ENCODE measurements around the gene ROGDI. TPM values are rescaled to one million over a fixed set of nuclear protein-coding genes. Genes with fewer than 3 reads are reported as not detected.

The ROGDI gene
- total and polyA plus RNA-seq, 2 of the 13 experiments (the other 11 are each of a cell fraction or from before 2014, with no cell fraction given): 19.2 to 42.1 TPM

GRCh38 chr16:4766875-4767628 is 35.4 kb downstream of the ROGDI start, which contains the start of gene ZNF500:
ZNF500 (minus strand) TSS chr16:4767162; CDS start chr16:4765978, 1,184 bp downstream.
- Histone ChIP-seq H3K9ac (ENCODE audit: insufficient read depth, low read depth, low read length) (peak within 1 kb of the TSS; percentile 92), H3K27me3 (ENCODE audit: control insufficient read depth in 1 of 2, insufficient read depth in 2 of 2, low read length in 2 of 2) (no peaks in the 10 kb centered on the region; a peak in 1 of 5 replicates), H3K36me3 (replicated peaks in 1 of 2; ENCODE audit: control insufficient read depth in 1 of 2, insufficient read depth in 2 of 2, low read length in 2 of 2) (peaks cover 8 to 27% of the 10 kb centered on the region in 2 experiments; a peak in 4 of 5 replicates), H3K9me3 (ENCODE audit: low read length) (no peaks in the 10 kb centered on the region), H3K27ac (ENCODE audit: extremely low read length, insufficient read depth, low read length) (peak within 1 kb of the TSS; percentile 78), H2AFZ (ENCODE audit: low read length) (no peak within 1 kb of the TSS), H4K20me1 (ENCODE audit: insufficient read depth, low read length) (no peaks in the 10 kb centered on the region), H3K4me3 (replicated peaks in 1 of 3; ENCODE audit: insufficient read depth in 1 of 3, low read depth in 2 of 3, low read length in 3 of 3) (peak within 1 kb of the TSS; percentile 91 to 92 (median 91)), H3K79me2 (ENCODE audit: insufficient read depth, low read length) (peaks cover 19% of the 10 kb centered on the region), H3K4me1 (ENCODE audit: insufficient read depth, low read length) (peaks cover 46% of the 10 kb centered on the region), H3K4me2 (ENCODE audit: low read depth, low read length) (peak within 1 kb of the TSS; percentile 99)
- BruUV-seq (replicated peaks): no TSS peak
- in situ Hi-C loops (cut with HindIII; ENCODE audit: extremely low pct_ligation_motif_present, low pct_unique_long_range_greater_than_20kb) (no loop called here), intact Hi-C loops (cut with micrococcal nuclease; ENCODE audit: unreplicated experiment) (loop anchor here (2.0 to 5.0 kb wide), 2 partner anchors 36 to 50 kb away; partner anchors contain the start of gene ROGDI)
- DNase-seq (ENCODE audit: low spot score) (peak; percentile 93), ATAC-seq (peak; percentile 85), FAIRE-seq (peak; percentile 96)
- WGBS (ENCODE audit: low lambda C conversion rate): 1% methylated on average over 30 of the region's 72 CpGs
- CTCF ChIA-PET (ENCODE audit: low intra/inter-chr PET ratio, low total read pairs): no interaction called here
- POLR2A ChIA-PET: interaction anchor here (1.4 to 3.1 kb wide), 5 partner anchors 22 to 103 kb away, joined by 4 to 40 read pairs (median 12); partner anchors contain the start of genes ANKS3, DNAAF8, ROGDI and SEPTIN12
- TF ChIP-seq SNAPC5 (CRISPR knock-in tag; IDR thresholded peaks at IDR 0.05; ENCODE audit: borderline replicate concordance) (no peak), ZBTB42 (CRISPR knock-in tag; IDR thresholded peaks at IDR 0.05) (peak; percentile 52; the same call in 1 of the 2 replicates), FOXO4 (CRISPR knock-in tag; conservative IDR thresholded peaks at IDR 0.05) (0 out of 2 replicates have a peak, but pooled peaks have one; percentile 27), PTBP1 (IDR thresholded peaks at IDR 0.05; ENCODE audit: low read depth, low read length, poor library complexity, severe bottlenecking) (no peak), ZNF777 (CRISPR knock-in tag; IDR thresholded peaks at IDR 0.05) (0 out of 2 replicates have a peak, but pooled peaks have one; percentile 33), ZNF781 (CRISPR knock-in tag; IDR thresholded peaks at IDR 0.05; ENCODE audit: borderline replicate concordance, not compliant biosample characterization) (peak; percentile 30), ZNF761 (CRISPR knock-in tag; conservative IDR thresholded peaks at IDR 0.05) (0 out of 2 replicates have a peak, but pooled peaks have one; percentile 40), HDAC1 (CRISPR knock-in tag; IDR thresholded peaks at IDR 0.05) (peak; percentile 81), BCL6 (CRISPR knock-in tag; IDR thresholded peaks at IDR 0.05) (peak; percentile 45; the same call in 1 of the 2 replicates), ZSCAN20 (CRISPR knock-in tag; IDR thresholded peaks at IDR 0.05; ENCODE audit: borderline replicate concordance) (peak; percentile 69; the same call in 1 of the 2 replicates), MED13 (CRISPR knock-in tag; IDR thresholded peaks at IDR 0.05) (peak; percentile 68; the same call in 1 of the 2 replicates), PHF8 (CRISPR knock-in tag; IDR thresholded peaks at IDR 0.05) (peak; percentile 96), NFE2L1 (CRISPR knock-in tag; IDR thresholded peaks at IDR 0.05; ENCODE audit: borderline replicate concordance) (peak; percentile 65; the same call in 1 of the 2 replicates)
- TF ChIP-seq, protein P1, sequence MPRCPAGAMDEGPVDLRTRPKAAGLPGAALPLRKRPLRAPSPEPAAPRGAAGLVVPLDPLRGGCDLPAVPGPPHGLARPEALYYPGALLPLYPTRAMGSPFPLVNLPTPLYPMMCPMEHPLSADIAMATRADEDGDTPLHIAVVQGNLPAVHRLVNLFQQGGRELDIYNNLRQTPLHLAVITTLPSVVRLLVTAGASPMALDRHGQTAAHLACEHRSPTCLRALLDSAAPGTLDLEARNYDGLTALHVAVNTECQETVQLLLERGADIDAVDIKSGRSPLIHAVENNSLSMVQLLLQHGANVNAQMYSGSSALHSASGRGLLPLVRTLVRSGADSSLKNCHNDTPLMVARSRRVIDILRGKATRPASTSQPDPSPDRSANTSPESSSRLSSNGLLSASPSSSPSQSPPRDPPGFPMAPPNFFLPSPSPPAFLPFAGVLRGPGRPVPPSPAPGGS (CRISPR knock-in tag; IDR thresholded peaks at IDR 0.05): no peak
- TF ChIP-seq, protein P2, sequence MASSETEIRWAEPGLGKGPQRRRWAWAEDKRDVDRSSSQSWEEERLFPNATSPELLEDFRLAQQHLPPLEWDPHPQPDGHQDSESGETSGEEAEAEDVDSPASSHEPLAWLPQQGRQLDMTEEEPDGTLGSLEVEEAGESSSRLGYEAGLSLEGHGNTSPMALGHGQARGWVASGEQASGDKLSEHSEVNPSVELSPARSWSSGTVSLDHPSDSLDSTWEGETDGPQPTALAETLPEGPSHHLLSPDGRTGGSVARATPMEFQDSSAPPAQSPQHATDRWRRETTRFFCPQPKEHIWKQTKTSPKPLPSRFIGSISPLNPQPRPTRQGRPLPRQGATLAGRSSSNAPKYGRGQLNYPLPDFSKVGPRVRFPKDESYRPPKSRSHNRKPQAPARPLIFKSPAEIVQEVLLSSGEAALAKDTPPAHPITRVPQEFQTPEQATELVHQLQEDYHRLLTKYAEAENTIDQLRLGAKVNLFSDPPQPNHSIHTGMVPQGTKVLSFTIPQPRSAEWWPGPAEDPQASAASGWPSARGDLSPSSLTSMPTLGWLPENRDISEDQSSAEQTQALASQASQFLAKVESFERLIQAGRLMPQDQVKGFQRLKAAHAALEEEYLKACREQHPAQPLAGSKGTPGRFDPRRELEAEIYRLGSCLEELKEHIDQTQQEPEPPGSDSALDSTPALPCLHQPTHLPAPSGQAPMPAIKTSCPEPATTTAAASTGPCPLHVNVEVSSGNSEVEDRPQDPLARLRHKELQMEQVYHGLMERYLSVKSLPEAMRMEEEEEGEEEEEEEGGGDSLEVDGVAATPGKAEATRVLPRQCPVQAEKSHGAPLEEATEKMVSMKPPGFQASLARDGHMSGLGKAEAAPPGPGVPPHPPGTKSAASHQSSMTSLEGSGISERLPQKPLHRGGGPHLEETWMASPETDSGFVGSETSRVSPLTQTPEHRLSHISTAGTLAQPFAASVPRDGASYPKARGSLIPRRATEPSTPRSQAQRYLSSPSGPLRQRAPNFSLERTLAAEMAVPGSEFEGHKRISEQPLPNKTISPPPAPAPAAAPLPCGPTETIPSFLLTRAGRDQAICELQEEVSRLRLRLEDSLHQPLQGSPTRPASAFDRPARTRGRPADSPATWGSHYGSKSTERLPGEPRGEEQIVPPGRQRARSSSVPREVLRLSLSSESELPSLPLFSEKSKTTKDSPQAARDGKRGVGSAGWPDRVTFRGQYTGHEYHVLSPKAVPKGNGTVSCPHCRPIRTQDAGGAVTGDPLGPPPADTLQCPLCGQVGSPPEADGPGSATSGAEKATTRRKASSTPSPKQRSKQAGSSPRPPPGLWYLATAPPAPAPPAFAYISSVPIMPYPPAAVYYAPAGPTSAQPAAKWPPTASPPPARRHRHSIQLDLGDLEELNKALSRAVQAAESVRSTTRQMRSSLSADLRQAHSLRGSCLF (CRISPR knock-in tag; IDR thresholded peaks at IDR 0.05; ENCODE audit: borderline replicate concordance): no peak
